IPS-15b (cell line): ENCODE measurements around the gene AMY1B.
"Not testable (repeated sequence)": the region's sequence is repeated elsewhere in the genome, so short reads cannot be mapped to it uniquely, and the experiment has no call there.

Source experiments
- H3K27me3 ChIP-seq: one replicate; pipeline ENCODE4 v1.6.1; 2013; ENCODE audit warnings: low read length; ENCODE audit not compliant: control insufficient read depth, insufficient read depth
- H3K36me3 ChIP-seq: one replicate; pipeline ENCODE4 v1.6.1; 2013; ENCODE audit warnings: low read length; ENCODE audit not compliant: control insufficient read depth, insufficient read depth
- H3K4me1 ChIP-seq: one replicate; pipeline ENCODE4 v1.6.1; 2013; ENCODE audit warnings: mild to moderate bottlenecking, low read length; ENCODE audit not compliant: control insufficient read depth, insufficient read depth
- H3K4me3 ChIP-seq: one replicate; pipeline ENCODE4 v1.5.1; 2013; ENCODE audit warnings: low read depth, low read length
- H3K9ac ChIP-seq: one replicate; pipeline ENCODE4 v1.6.1; 2013; ENCODE audit warnings: low read depth, mild to moderate bottlenecking, low read length
- H3K9me3 ChIP-seq: one replicate; pipeline ENCODE4 v1.6.1; 2013; ENCODE audit warnings: mild to moderate bottlenecking, low read length; ENCODE audit not compliant: control insufficient read depth, insufficient read depth

AMY1B gene

GRCh38 chr1:103655460-103655859 lies 40.5 kb downstream of the AMY1B start, which contains the start of gene AMY1A:
AMY1A (plus strand) TSS chr1:103655760; CDS start chr1:103656331, 571 bp downstream.
- not testable (repeated sequence) for H3K4me3 ChIP-seq, H3K4me1 ChIP-seq, H3K9me3 ChIP-seq, H3K27me3 ChIP-seq, H3K36me3 ChIP-seq, H3K9ac ChIP-seq

DNA sequence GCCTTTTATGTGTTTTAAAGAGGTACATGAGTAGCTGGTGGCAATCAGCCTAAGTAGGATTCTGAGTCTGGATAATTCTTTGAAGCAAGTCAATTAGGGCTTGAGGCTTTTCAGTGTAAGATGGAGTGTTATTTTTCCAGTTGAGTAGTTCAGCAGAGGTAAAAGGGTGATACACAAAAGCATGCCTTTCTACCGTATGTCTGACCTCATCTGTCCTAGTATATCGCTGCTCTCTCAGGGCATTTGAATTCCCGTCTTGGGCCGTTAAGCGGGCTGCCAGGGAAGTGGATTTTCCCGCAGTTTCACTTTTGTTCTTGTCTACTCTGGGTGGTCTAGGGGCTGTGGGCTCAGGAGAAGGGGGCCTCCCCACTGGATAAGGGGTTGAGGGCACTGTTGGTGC lies 41.9 kb downstream of the AMY1B start:
- not testable (repeated sequence) for H3K4me1 ChIP-seq, H3K27me3 ChIP-seq, H3K9ac ChIP-seq, H3K36me3 ChIP-seq, H3K4me3 ChIP-seq, H3K9me3 ChIP-seq

GRCh38 chr1:103650889-103651288 lies 45.1 kb downstream of the AMY1B start:
- H3K4me1 ChIP-seq, H3K36me3 ChIP-seq, H3K9me3 ChIP-seq, H3K9ac ChIP-seq, H3K27me3 ChIP-seq, H3K4me3 ChIP-seq: not testable (repeated sequence)

- not testable (repeated sequence) for H3K36me3 ChIP-seq, H3K4me3 ChIP-seq, H3K9ac ChIP-seq, H3K4me1 ChIP-seq, H3K9me3 ChIP-seq, H3K27me3 ChIP-seq
These were observed 45.7 kb downstream of the AMY1B start for GRCh38 chr1:103650305-103650704.

- not testable (repeated sequence) for H3K27me3 ChIP-seq, H3K9ac ChIP-seq, H3K4me1 ChIP-seq, H3K36me3 ChIP-seq, H3K4me3 ChIP-seq, H3K9me3 ChIP-seq
These were observed 52.1 kb downstream of the AMY1B start for GRCh38 chr1:103643908-103644307.

DNA sequence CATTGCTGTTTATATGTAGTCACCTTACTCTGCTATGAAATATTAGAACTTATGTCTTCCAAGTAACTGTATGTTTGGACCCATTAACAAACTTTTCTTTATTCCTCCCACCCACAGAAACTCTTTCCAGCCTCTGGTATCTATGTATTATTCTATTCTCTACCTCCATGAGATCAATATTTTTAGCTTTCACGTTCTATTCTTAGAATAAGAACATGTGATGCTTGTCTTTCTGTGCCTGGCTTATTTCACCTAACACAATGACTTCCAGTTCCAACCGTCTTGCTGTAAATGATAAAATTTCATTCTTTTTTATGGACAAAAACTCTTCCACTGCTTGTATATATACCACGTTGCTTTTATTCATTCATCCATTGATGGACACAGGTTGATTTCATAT lies 54.8 kb downstream of the AMY1B start:
- not testable (repeated sequence) for H3K27me3 ChIP-seq, H3K36me3 ChIP-seq, H3K9ac ChIP-seq, H3K4me3 ChIP-seq, H3K4me1 ChIP-seq, H3K9me3 ChIP-seq
